Karpas-422 (cell line): Measurements from ENCODE around the gene UGGT2. TPM values are rescaled to one million over a fixed set of nuclear protein-coding genes. Genes with fewer than 3 reads are reported as not detected.

ENCODE experiments used
- DNase-seq: peaks from one replicate; pipeline ENCODE4 v3.0.0-alpha.2; 2015
- H2AFZ ChIP-seq: fragments of 200-600 bp; sonication (generic); 2 replicates; pipeline ENCODE4 v1.6.1; 2014; ENCODE audit warnings: antibody characterized with exemption, low read length, mixed read lengths
- H3K27ac ChIP-seq: fragments of 200-600 bp; sonication (generic); 2 replicates; pipeline ENCODE4 v1.5.1; 2014; ENCODE audit warnings: mild to moderate bottlenecking, low read length, moderate library complexity
- H3K27me3 ChIP-seq: fragments of 200-600 bp; sonication (generic); 2 replicates; pipeline ENCODE4 v1.6.1; 2014; ENCODE audit warnings: low read length, mixed read lengths
- H3K36me3 ChIP-seq: fragments of 200-600 bp; sonication (generic); 2 replicates; pipeline ENCODE4 v1.6.1; 2014; ENCODE audit warnings: low read length, mixed read lengths; ENCODE audit not compliant: insufficient read depth
- H3K4me1 ChIP-seq: fragments of 200-600 bp; sonication (generic); 2 replicates; pipeline ENCODE4 v1.6.1; 2014; ENCODE audit warnings: mild to moderate bottlenecking, low read length, mixed read lengths
- H3K4me2 ChIP-seq: fragments of 200-600 bp; sonication (generic); 2 replicates; pipeline ENCODE4 v1.6.1; 2014; ENCODE audit warnings: low read length, low read depth, mild to moderate bottlenecking; ENCODE audit not compliant: poor library complexity, severe bottlenecking
- H3K4me3 ChIP-seq: fragments of 200-600 bp; sonication (generic); 2 replicates; pipeline ENCODE4 v1.5.1; 2014; ENCODE audit warnings: mild to moderate bottlenecking, antibody characterized with exemption, low read length, mixed read lengths
- H3K79me2 ChIP-seq: fragments of 200-600 bp; sonication (generic); 2 replicates; pipeline ENCODE4 v1.6.1; 2014; ENCODE audit warnings: mild to moderate bottlenecking, low read length, mixed read lengths
- H3K9ac ChIP-seq: fragments of 200-600 bp; sonication (generic); 2 replicates; pipeline ENCODE4 v1.6.0; 2014; ENCODE audit warnings: low read length
- H3K9me2 ChIP-seq: fragments of 200-600 bp; sonication (generic), shearing (Covaris generic); replicated peaks from 2 replicates; pipeline ENCODE4 v1.6.0; 2014; ENCODE audit warnings: mild to moderate bottlenecking, low read length, moderate library complexity; ENCODE audit not compliant: insufficient read depth
- H3K9me3 ChIP-seq: fragments of 300-700, 200-600 bp; sonication (generic); 2 replicates; pipeline ENCODE4 v1.6.1; 2014; ENCODE audit warnings: low read length, mixed read lengths
- H4K20me1 ChIP-seq: fragments of 200-600 bp; sonication (generic); 2 replicates; pipeline ENCODE4 v1.6.1; 2014; ENCODE audit warnings: mild to moderate bottlenecking, antibody characterized with exemption, low read length, low read depth; ENCODE audit not compliant: insufficient read depth
- total RNA-seq: library from RNA; depleted of rRNA; stranded (reverse); fragments of >200 nt; shearing (Covaris generic); gene quantifications from 2 replicates; pipeline ENCODE4 v1.2.3, GENCODE V29; 2014; ENCODE audit warnings: low replicate concordance

Gene UGGT2
- total RNA-seq, 1 experiment from 2014 or later, result 73.1 TPM

DNA sequence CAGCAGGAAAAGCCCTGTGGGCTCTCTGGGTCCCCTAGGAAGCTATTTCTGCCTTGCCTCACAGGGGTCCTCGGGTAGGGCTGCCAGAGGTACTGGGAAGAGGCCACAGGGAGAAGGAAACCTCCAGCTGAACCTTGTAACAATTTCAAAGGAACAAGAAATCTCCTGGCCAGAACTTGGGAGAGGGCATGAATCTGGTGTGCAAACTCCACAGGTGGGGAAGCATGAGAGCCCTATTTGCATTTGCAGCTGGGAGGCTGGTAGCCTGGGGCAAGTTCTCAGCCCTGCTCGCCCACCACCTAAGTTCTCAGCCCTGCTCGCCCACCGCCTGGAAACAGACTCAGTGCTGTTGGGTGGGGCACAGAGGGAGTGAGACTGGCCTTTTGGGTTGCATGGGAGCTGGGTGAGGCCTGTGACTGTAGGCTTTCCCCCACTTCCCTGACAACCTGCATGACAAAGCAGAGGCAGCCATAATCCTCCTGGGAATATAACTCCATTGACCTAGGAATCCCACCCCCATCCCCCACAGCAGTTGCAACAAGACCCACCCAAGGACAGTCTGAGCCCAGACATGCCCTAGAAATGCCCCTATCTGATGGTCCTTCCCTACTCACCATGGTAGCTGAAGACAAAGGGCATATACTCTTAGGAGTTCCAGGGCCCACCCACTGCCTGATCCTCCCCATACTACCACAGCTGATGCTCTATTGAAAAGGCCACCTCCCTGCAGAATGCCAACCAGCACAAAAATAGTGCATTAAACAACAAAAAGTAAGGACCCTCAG, 11.7 kb downstream of the UGGT2 start:
- H3K79me2 ChIP-seq, result peaks cover 100% of the 10 kb centered on the region
- H3K4me3 ChIP-seq, result no peak overlapping the region
- no peaks in the 10 kb centered on the region; the same call in 1 of the 2 replicates for H4K20me1 ChIP-seq

DNA sequence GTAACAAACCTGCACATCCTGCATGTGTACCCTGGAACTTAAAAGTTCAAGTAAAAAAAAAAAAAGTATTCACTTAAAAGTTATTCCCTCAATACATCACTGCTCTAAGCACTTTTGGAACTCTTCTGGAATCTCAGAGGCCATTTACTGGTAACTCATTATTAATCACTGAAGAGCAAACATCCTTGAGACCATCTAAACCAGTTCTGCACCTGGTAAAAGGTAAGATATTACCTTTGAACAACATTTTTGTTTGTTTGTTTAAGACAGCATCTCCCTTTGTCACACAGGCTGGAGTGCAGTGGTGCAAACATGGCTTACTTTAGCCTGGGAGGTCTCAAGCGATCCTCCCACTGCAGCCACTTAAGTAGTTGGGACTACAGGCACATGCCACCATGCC, 16.7 kb downstream of the UGGT2 start:
- Histone ChIP-seq H3K4me3 (no peak overlapping the region), H4K20me1 (peaks cover 3% of the 10 kb centered on the region; the same call in 1 of the 2 replicates), H3K9me2 (no peaks in the 10 kb centered on the region), H3K27me3 (no peaks in the 10 kb centered on the region), H3K9ac (no peak overlapping the region), H2AFZ (no peak overlapping the region), H3K79me2 (peaks cover 99% of the 10 kb centered on the region), H3K4me2 (no peak overlapping the region), H3K27ac (no peak overlapping the region), H3K4me1 (peaks cover 6% of the 10 kb centered on the region), H3K36me3 (no peaks in the 10 kb centered on the region), H3K9me3 (no peaks in the 10 kb centered on the region)
- DNase-seq, result no peak

More for the DNA sequence above, 11.7 kb downstream of the UGGT2 start:
- DNase-seq, result no peak
- Histone ChIP-seq H3K4me1 (peaks cover 15% of the 10 kb centered on the region), H3K36me3 (no peaks in the 10 kb centered on the region; the same call in 1 of the 2 replicates), H3K9me2 (no peaks in the 10 kb centered on the region), H3K27me3 (no peaks in the 10 kb centered on the region), H3K4me2 (no peak overlapping the region), H3K27ac (no peak overlapping the region), H3K9me3 (no peaks in the 10 kb centered on the region), H2AFZ (no peak overlapping the region), H3K9ac (no peak overlapping the region)

DNA sequence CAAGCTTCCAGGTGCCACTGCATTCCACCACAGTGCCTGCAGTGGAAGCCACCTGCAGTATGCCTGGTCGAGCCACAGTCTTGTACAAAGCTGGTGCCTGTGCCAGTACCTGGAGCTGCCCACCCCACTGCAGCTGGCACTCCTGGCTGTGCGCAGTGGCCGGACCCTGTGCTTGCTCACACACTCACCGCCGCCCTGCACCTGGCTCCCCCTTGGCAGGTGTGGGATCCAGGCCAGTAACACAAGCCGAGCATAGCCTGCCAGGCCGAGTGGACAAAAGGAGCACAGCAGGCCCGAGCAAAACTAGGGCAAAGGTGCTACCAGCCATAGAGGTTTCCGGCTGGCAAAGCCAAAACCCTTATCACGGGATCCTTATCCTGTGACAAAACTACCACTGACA, 18.5 kb downstream of the UGGT2 start:
- no peak for DNase-seq
- peaks cover 97% of the 10 kb centered on the region for H3K79me2 ChIP-seq
- no peaks in the 10 kb centered on the region for H3K27me3 ChIP-seq
- no peaks in the 10 kb centered on the region for H3K9me2 ChIP-seq
- H3K36me3 ChIP-seq, result no peaks in the 10 kb centered on the region
- no peak overlapping the region for H3K27ac ChIP-seq
- no peaks in the 10 kb centered on the region for H3K9me3 ChIP-seq
- no peak overlapping the region for H3K9ac ChIP-seq
- no peak overlapping the region for H3K4me2 ChIP-seq
- no peak overlapping the region for H3K4me3 ChIP-seq
- no peaks in the 10 kb centered on the region for H3K4me1 ChIP-seq
- peaks cover 3% of the 10 kb centered on the region; the same call in 1 of the 2 replicates for H4K20me1 ChIP-seq
- H2AFZ ChIP-seq, result no peak overlapping the region

DNA sequence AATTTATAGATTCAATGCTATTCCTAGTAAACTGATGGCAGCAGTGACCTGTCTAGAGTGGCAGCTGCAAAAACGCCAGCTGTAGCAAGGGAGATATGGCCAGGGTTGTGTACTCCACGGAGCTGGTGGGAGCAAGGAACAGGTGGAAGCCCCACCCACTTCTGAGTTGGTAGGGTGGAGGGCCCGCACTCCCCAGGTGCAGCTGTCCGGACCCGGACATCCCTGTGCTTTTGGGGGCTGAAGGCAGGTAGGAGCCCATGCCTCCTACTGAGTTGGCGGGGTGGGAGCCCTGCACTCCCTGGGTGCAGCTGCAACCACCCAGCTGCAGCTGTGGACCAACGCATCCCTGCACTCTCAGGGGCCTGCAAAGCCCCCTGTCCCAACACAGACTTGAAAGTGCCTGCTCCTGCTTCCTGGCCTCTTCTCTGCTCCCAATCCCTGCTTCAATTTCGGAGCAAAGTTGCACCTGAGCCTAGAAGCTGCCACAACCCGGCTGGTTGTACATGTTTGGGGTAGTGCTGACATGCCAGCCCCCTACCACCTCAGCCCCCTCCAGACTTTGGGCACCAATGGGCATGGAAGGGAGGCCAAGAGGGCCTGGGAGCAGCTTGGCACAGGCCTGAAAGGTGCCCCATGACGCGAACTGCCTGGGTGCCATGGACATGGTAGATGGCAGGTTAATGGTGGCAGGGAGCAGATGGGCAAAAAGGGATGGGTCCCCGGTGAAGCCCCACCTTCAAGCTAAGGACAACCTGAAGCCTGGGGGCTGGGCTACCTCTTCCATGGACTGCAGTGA, 19.8 kb downstream of the UGGT2 start:
- no peaks in the 10 kb centered on the region for H3K36me3 ChIP-seq
- H3K9ac ChIP-seq, result no peak overlapping the region
- no peak overlapping the region for H2AFZ ChIP-seq
- H3K4me3 ChIP-seq, result no peak overlapping the region
- H3K27ac ChIP-seq, result no peak overlapping the region
- DNase-seq, result no peak
- H4K20me1 ChIP-seq, result peaks cover 3% of the 10 kb centered on the region; the same call in 1 of the 2 replicates
- peaks cover 86% of the 10 kb centered on the region for H3K79me2 ChIP-seq
- H3K9me3 ChIP-seq, result no peaks in the 10 kb centered on the region
- H3K4me1 ChIP-seq, result no peaks in the 10 kb centered on the region
- H3K27me3 ChIP-seq, result no peaks in the 10 kb centered on the region
- H3K4me2 ChIP-seq, result no peak overlapping the region
- no peaks in the 10 kb centered on the region for H3K9me2 ChIP-seq

DNA sequence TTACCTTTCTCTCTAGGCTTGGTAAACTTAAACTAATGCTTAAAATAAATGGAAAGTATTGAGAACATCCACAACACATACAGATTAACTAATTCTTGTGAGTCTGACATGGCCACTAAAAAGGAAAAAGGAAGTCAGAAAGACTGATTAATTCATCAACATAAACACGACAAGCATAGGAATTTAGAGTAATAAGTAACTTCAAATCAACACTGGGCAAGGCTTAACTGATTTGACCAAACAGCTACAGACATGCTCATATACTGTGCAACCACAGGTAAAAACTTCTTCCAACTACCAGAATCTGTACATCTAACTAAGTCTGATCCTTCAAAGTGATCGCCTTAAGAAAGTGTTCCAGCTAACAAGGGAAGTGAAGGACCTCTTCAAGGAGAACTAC, 20.5 kb downstream of the UGGT2 start:
- H3K9me3 ChIP-seq, result no peaks in the 10 kb centered on the region
- peaks cover 84% of the 10 kb centered on the region for H3K79me2 ChIP-seq
- no peaks in the 10 kb centered on the region for H3K9me2 ChIP-seq
- no peak for DNase-seq
- H3K27ac ChIP-seq, result no peak overlapping the region
- H3K9ac ChIP-seq, result no peak overlapping the region
- H3K4me3 ChIP-seq, result no peak overlapping the region
- H3K4me1 ChIP-seq, result no peaks in the 10 kb centered on the region
- no peaks in the 10 kb centered on the region for H3K27me3 ChIP-seq
- H3K36me3 ChIP-seq, result no peaks in the 10 kb centered on the region
- H4K20me1 ChIP-seq, result peaks cover 3% of the 10 kb centered on the region; the same call in 1 of the 2 replicates
- no peak overlapping the region for H2AFZ ChIP-seq
- H3K4me2 ChIP-seq, result no peak overlapping the region

- H3K9ac ChIP-seq, result no peak overlapping the region
- H3K4me1 ChIP-seq, result 0 out of 2 replicates have a peak, but pooled peaks cover under 1% of the 10 kb centered on the region
- H3K9me2 ChIP-seq, result no peaks in the 10 kb centered on the region
- no peaks in the 10 kb centered on the region; the same call in 1 of the 2 replicates for H4K20me1 ChIP-seq
- H3K36me3 ChIP-seq, result no peaks in the 10 kb centered on the region
- H3K27ac ChIP-seq, result no peak overlapping the region
- no peak overlapping the region for H2AFZ ChIP-seq
- H3K27me3 ChIP-seq, result no peaks in the 10 kb centered on the region
- H3K4me2 ChIP-seq, result no peak overlapping the region
- peaks cover 73% of the 10 kb centered on the region for H3K79me2 ChIP-seq
- no peak overlapping the region for H3K4me3 ChIP-seq
- no peak for DNase-seq
- no peaks in the 10 kb centered on the region for H3K9me3 ChIP-seq
Measured at GRCh38 chr13:96029002-96029401, 24.2 kb downstream of the UGGT2 start.

DNA sequence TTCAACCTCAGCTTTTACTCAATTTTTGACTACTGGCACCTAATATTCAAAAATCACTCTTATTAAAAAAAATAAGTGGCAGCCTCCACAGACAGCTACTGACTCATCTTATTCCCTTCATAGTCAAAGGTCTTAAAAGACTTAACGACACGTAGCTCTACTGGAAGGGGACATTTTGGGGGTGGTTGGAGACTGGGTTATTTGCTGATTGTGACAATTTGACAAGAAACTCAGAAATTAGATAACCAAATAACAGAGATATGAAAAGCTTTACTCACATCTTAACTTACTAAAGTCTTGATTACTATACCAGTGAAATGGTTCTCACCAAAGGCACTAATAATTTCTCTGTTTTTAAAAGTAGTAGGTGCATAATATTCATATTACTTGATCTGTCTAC, 25.7 kb downstream of the UGGT2 start:
- H3K4me2 ChIP-seq, result no peak overlapping the region
- no peak for DNase-seq
- no peaks in the 10 kb centered on the region for H3K9me3 ChIP-seq
- peaks cover 65% of the 10 kb centered on the region for H3K79me2 ChIP-seq
- H3K27me3 ChIP-seq, result no peaks in the 10 kb centered on the region
- no peak overlapping the region for H3K27ac ChIP-seq
- H3K4me3 ChIP-seq, result no peak overlapping the region
- no peaks in the 10 kb centered on the region; the same call in 1 of the 2 replicates for H4K20me1 ChIP-seq
- peaks cover 12% of the 10 kb centered on the region for H3K4me1 ChIP-seq
- H2AFZ ChIP-seq, result no peak overlapping the region
- H3K9ac ChIP-seq, result no peak overlapping the region
- no peaks in the 10 kb centered on the region for H3K9me2 ChIP-seq
- H3K36me3 ChIP-seq, result 0 out of 2 replicates have a peak, but pooled peaks cover 2% of the 10 kb centered on the region

GRCh38 chr13:96025283-96025682, 27.9 kb downstream of the UGGT2 start:
- Histone ChIP-seq H4K20me1 (no peaks in the 10 kb centered on the region), H3K4me1 (peaks cover 12% of the 10 kb centered on the region), H3K36me3 (peaks cover 6% of the 10 kb centered on the region; the same call in 1 of the 2 replicates), H3K4me2 (no peak overlapping the region), H3K4me3 (no peak overlapping the region), H3K9me3 (no peaks in the 10 kb centered on the region), H3K27me3 (no peaks in the 10 kb centered on the region), H3K9me2 (no peaks in the 10 kb centered on the region), H3K79me2 (peaks cover 44% of the 10 kb centered on the region), H3K27ac (no peak overlapping the region), H2AFZ (no peak overlapping the region), H3K9ac (no peak overlapping the region)
- no peak for DNase-seq
